IMR-90 (cell line): ENCODE results near the gene HCAR3. TPM values are rescaled to one million over a fixed set of nuclear protein-coding genes. Genes with fewer than 3 reads are reported as not detected.
A peak's percentile ranks its signal among the peaks of the same experiment; 100 is the strongest.

Source experiments
- ATAC-seq: fragments of 200-7000 bp; cut with Tn5 transposase; 2 replicates; pipeline ENCODE4 v1.9.1; 2020; ENCODE audit warnings: low read depth, mild to moderate bottlenecking, moderate library complexity
- BruUV-seq: library from RNA; stranded (reverse); fragments of 400-500 nt; replicated peaks from 2 replicates; lab custom pipeline; 2021; lab: Mats Ljungman, UMichigan
- CTCF ChIA-PET: fragments of 300-600 bp; formaldehyde crosslinking; extraction: SDS; loops from one replicate; lab custom pipeline; 2021; ENCODE audit warnings: antibody characterized with exemption; lab: Yijun Ruan, JAX
- POLR2A ChIA-PET: fragments of 300-600 bp; sonication (Branson Sonifier 250); formaldehyde crosslinking; loops from one replicate; lab custom pipeline; 2022; ENCODE audit warnings: antibody characterized with exemption; ENCODE audit not compliant: unreplicated experiment; lab: Charles Lee
- DNase-seq: peaks from one replicate; pipeline ENCODE4 v3.0.0; 2013
- H2AFZ ChIP-seq: replicated peaks from 2 replicates; pipeline ENCODE3; 2013; ENCODE audit warnings: low read length, mild to moderate bottlenecking; ENCODE audit not compliant: poor library complexity
- H2AK5ac ChIP-seq: 2 replicates; pipeline ENCODE4 v1.6.1; 2013; ENCODE audit warnings: low read depth, low read length, inconsistent platforms
- H2AK9ac ChIP-seq: replicated peaks from 2 replicates; pipeline ENCODE3; 2013; ENCODE audit warnings: mild to moderate bottlenecking, low read depth, low read length, moderate library complexity; ENCODE audit not compliant: poor library complexity
- H2BK120ac ChIP-seq: 2 replicates; pipeline ENCODE4 v1.6.1; 2013; ENCODE audit warnings: low read depth, low read length, inconsistent platforms
- H2BK15ac ChIP-seq: 3 replicates; pipeline ENCODE4 v1.6.1; 2013; ENCODE audit warnings: low read depth, low read length, inconsistent platforms
- H2BK20ac ChIP-seq: 2 replicates; pipeline ENCODE4 v1.6.1; 2013; ENCODE audit warnings: low read depth, mild to moderate bottlenecking, inconsistent platforms, low read length, moderate library complexity
- H2BK5ac ChIP-seq: 2 replicates; pipeline ENCODE4 v1.6.1; 2013; ENCODE audit warnings: mild to moderate bottlenecking, low read depth, low read length, inconsistent platforms; ENCODE audit not compliant: poor library complexity, severe bottlenecking
- H3K14ac ChIP-seq: replicated peaks from 2 replicates; pipeline ENCODE4 v1.6.1; 2013; ENCODE audit warnings: low read depth, low read length, inconsistent platforms
- H3K18ac ChIP-seq: 2 replicates; pipeline ENCODE4 v1.6.1; 2013; ENCODE audit warnings: low read depth, low read length, control low read depth
- H3K23ac ChIP-seq: 2 replicates; pipeline ENCODE4 v1.6.1; 2013; ENCODE audit warnings: low read depth, low read length, inconsistent platforms
- H3K27ac ChIP-seq: 2 replicates; pipeline ENCODE4 v1.5.1; 2013; ENCODE audit warnings: mild to moderate bottlenecking, control low read depth, low read length; ENCODE audit not compliant: insufficient read depth
- H3K27me3 ChIP-seq: 2 replicates; pipeline ENCODE4 v1.6.1; 2013; ENCODE audit warnings: low read length; ENCODE audit not compliant: control insufficient read depth, insufficient read depth
- H3K36me3 ChIP-seq: 2 replicates; pipeline ENCODE4 v1.6.1; 2013; ENCODE audit warnings: low read length, mixed read lengths; ENCODE audit not compliant: control insufficient read depth, insufficient read depth
- H3K4ac ChIP-seq: 2 replicates; pipeline ENCODE4 v1.6.1; 2013; ENCODE audit warnings: low read depth, low read length, inconsistent platforms
- H3K4me1 ChIP-seq: 2 replicates; pipeline ENCODE4 v1.6.1; 2013; ENCODE audit warnings: low read length, mixed read lengths; ENCODE audit not compliant: control insufficient read depth, insufficient read depth
- H3K4me2 ChIP-seq: 2 replicates; pipeline ENCODE4 v1.6.1; 2013; ENCODE audit warnings: low read depth, mild to moderate bottlenecking, control low read depth, low read length, moderate library complexity
- H3K4me3 ChIP-seq: 2 replicates; pipeline ENCODE4 v1.5.1; 2013; ENCODE audit warnings: low read depth, mild to moderate bottlenecking, control low read depth, low read length, moderate library complexity; ENCODE audit not compliant: insufficient read depth
- H3K56ac ChIP-seq: 2 replicates; pipeline ENCODE4 v1.6.1; 2013; ENCODE audit warnings: low read length, inconsistent platforms; ENCODE audit not compliant: insufficient read depth; ENCODE audit errors: extremely low read depth
- H3K79me1 ChIP-seq, 2 experiments: 2 replicates each; pipeline ENCODE4 v1.6.1; 2013; ENCODE audit warnings: low read length in 2 of 2, inconsistent platforms in 1 of 2, low read depth in 1 of 2
- H3K9ac ChIP-seq: 2 replicates; pipeline ENCODE4 v1.6.1; 2013; ENCODE audit warnings: low read depth, low read length, control low read depth
- H3K9me1 ChIP-seq: 2 replicates; pipeline ENCODE4 v1.6.1; 2013; ENCODE audit warnings: low read length, inconsistent platforms; ENCODE audit not compliant: insufficient read depth
- H3K9me3 ChIP-seq: 2 replicates; pipeline ENCODE4 v1.6.1; 2013; ENCODE audit warnings: low read length; ENCODE audit not compliant: control insufficient read depth, insufficient read depth
- H4K20me1 ChIP-seq: 2 replicates; pipeline ENCODE4 v1.6.1; 2013; ENCODE audit warnings: low read length, inconsistent platforms; ENCODE audit not compliant: insufficient read depth
- H4K5ac ChIP-seq: 2 replicates; pipeline ENCODE4 v1.6.1; 2013; ENCODE audit warnings: mild to moderate bottlenecking, low read depth, low read length, control low read depth
- H4K8ac ChIP-seq, 2 experiments: 2 replicates each; pipeline ENCODE4 v1.6.1; 2013; ENCODE audit warnings: low read depth in 2 of 2, low read length in 2 of 2, control low read depth in 1 of 2, inconsistent platforms in 1 of 2
- H4K91ac ChIP-seq: 2 replicates; pipeline ENCODE4 v1.6.1; 2013; ENCODE audit warnings: low read depth, low read length, inconsistent platforms; ENCODE audit not compliant: insufficient read depth
- BHLHE40 ChIP-seq: fragments of 150-350 bp; IDR thresholded peaks from 2 replicates; pipeline ENCODE4 v1.6.1; 2016; ENCODE audit warnings: mild to moderate bottlenecking, low read depth, low read length
- CEBPB ChIP-seq: IDR thresholded peaks from 2 replicates; pipeline ENCODE4 v1.6.1; 2012; ENCODE audit warnings: low read depth, low read length, improper control_type of control experiment
- CTCF ChIP-seq: conservative IDR thresholded peaks from 2 replicates; pipeline ENCODE4 v1.5.1; 2012; ENCODE audit warnings: mild to moderate bottlenecking, low read depth, low read length, improper control_type of control experiment
- ELK1 ChIP-seq: fragments of 150-350 bp; IDR thresholded peaks from 2 replicates; pipeline ENCODE4 v1.6.1; 2016; ENCODE audit warnings: low read depth, mild to moderate bottlenecking, low read length, moderate library complexity, borderline replicate concordance
- FOS ChIP-seq: fragments of 150-350 bp; IDR thresholded peaks from 2 replicates; pipeline ENCODE4 v1.6.1; 2016; ENCODE audit warnings: low read depth, low read length
- MAFK ChIP-seq: IDR thresholded peaks from 2 replicates; pipeline ENCODE4 v1.6.1; 2012; ENCODE audit warnings: low read depth, low read length, improper control_type of control experiment
- MAZ ChIP-seq: IDR thresholded peaks from 2 replicates; pipeline ENCODE4 v1.6.1; 2012; ENCODE audit warnings: low read depth, mild to moderate bottlenecking, low read length, improper control_type of control experiment, moderate library complexity, borderline replicate concordance
- MXI1 ChIP-seq: IDR thresholded peaks from 2 replicates; pipeline ENCODE4 v1.6.1; 2012; ENCODE audit warnings: low read depth, mild to moderate bottlenecking, low read length, moderate library complexity, borderline replicate concordance
- NFE2L2 ChIP-seq: fragments of 150-350 bp; IDR thresholded peaks from 2 replicates; pipeline ENCODE4 v1.6.1; 2016; ENCODE audit warnings: low read depth, mild to moderate bottlenecking, low read length
- POLR2A ChIP-seq: IDR thresholded peaks from 2 replicates; pipeline ENCODE4 v1.6.1; 2012; ENCODE audit warnings: mild to moderate bottlenecking, low read depth, low read length
- RAD21 ChIP-seq: IDR thresholded peaks from 2 replicates; pipeline ENCODE4 v1.6.1; 2012; ENCODE audit warnings: low read length, improper control_type of control experiment
- RCOR1 ChIP-seq: IDR thresholded peaks from 2 replicates; pipeline ENCODE4 v1.6.1; 2012; ENCODE audit warnings: mild to moderate bottlenecking, low read length, improper control_type of control experiment; ENCODE audit not compliant: insufficient replicate concordance
- RFX5 ChIP-seq: IDR thresholded peaks from 2 replicates; pipeline ENCODE4 v1.8.0; 2012; ENCODE audit warnings: low read depth, mild to moderate bottlenecking, low read length, moderate library complexity
- SMC3 ChIP-seq: fragments of 150-350 bp; IDR thresholded peaks from 2 replicates; pipeline ENCODE4 v1.6.1; 2016; ENCODE audit warnings: low read depth, mild to moderate bottlenecking, antibody characterized with exemption, low read length, moderate library complexity
- USF2 ChIP-seq: fragments of 150-350 bp; IDR thresholded peaks from 2 replicates; pipeline ENCODE4 v1.6.1; 2017; ENCODE audit warnings: mild to moderate bottlenecking, antibody characterized with exemption, low read length, low read depth
- WGBS, 2 experiments: methylation state at CpG; one replicate each; pipeline versions ENCODE4 v1.1.5 to v1.1.7; 2013; ENCODE audit warnings: missing lambda C conversion rate in 2 of 2; ENCODE audit not compliant: insufficient read length in 1 of 2; ENCODE audit errors: extremely low coverage in 2 of 2; 5-methylcytosine and 5-hydroxymethylcytosine counted together
- dilution Hi-C: fragments of 300-500 bp; cut with HindIII; formaldehyde crosslinking; loops from one replicate; pipeline ENCODE4 v1.14.3; 2018; ENCODE audit warnings: low sequenced_read_pairs; ENCODE audit not compliant: unreplicated experiment
- in situ Hi-C: fragments of 300-500 bp; cut with MboI; formaldehyde crosslinking; loops from 3 replicates; pipeline ENCODE4 v1.14.3; 2019; ENCODE audit warnings: low sequenced_read_pairs, inconsistent platforms, mixed read lengths
- intact Hi-C: fragments of 100-400 bp; cut with micrococcal nuclease; formaldehyde crosslinking; loops from 2 replicates; pipeline ENCODE4 v1.10.0; 2022
- polyA plus RNA-seq, 3 experiments: library from polyadenylated mRNA; depleted of rRNA; stranded (reverse); fragments of >200 nt; gene quantifications; 2 replicates each; pipeline ENCODE4 v1.2.3, GENCODE V29; 2012; ENCODE audit warnings: low replicate concordance in 1 of 3
- total RNA-seq: library from RNA; depleted of rRNA; stranded (reverse); fragments of >200 nt; gene quantifications from 2 replicates; pipeline ENCODE4 v1.2.3, GENCODE V29; 2012

Gene HCAR3
- total and polyA plus RNA-seq, 2 of the 4 experiments (the other 2 are of a cell fraction): not detected

- Histone ChIP-seq H2BK5ac (no peak overlapping the region), H3K4ac (no peak overlapping the region), H3K14ac (0 out of 2 replicates have a peak overlapping the region, but pooled peaks have one; percentile 40), H3K27me3 (peaks cover 29% of the 10 kb centered on the region), H2AFZ (no peak overlapping the region), H3K9me1 (no peaks in the 10 kb centered on the region), H3K4me1 (no peaks in the 10 kb centered on the region), H3K4me2 (no peak overlapping the region), H4K5ac (no peak overlapping the region), H3K23ac (no peak overlapping the region), H4K91ac (no peak overlapping the region), H3K9ac (no peak overlapping the region), H3K27ac (no peak overlapping the region), H4K8ac (no peak overlapping the region), H3K79me1 (no peaks in the 10 kb centered on the region), H2BK15ac (no peak overlapping the region), H3K9me3 (0 out of 2 replicates have a peak, but pooled peaks cover 2% of the 10 kb centered on the region), H3K56ac (no peak overlapping the region), H2AK5ac (no peak overlapping the region), H3K4me3 (no peak overlapping the region), H2BK120ac (no peak overlapping the region), H4K20me1 (no peaks in the 10 kb centered on the region), H3K36me3 (no peaks in the 10 kb centered on the region), H2AK9ac (no peak overlapping the region), H3K18ac (no peak overlapping the region), H2BK20ac (no peak overlapping the region)
- dilution Hi-C loops: no loop called here
- ChIA-PET CTCF (no interaction called here), POLR2A (no interaction called here)
- intact Hi-C loops: no loop called here
- in situ Hi-C loops: no loop called here
- ATAC-seq: no peak
- BruUV-seq: no TSS peak
- 88% methylated on average over 3 of the region's 4 CpGs; no CpG with 5 or more reads in 1 of the 2 experiments for WGBS, 2 experiments
- TF ChIP-seq SMC3 (no peak), USF2 (no peak), MAZ (no peak), RCOR1 (no peak), CTCF (no peak), RAD21 (no peak), RFX5 (no peak), MAFK (no peak), FOS (no peak), CEBPB (no peak), ELK1 (no peak), POLR2A (no peak), BHLHE40 (no peak), MXI1 (no peak), NFE2L2 (no peak)
- DNase-seq: no peak
These were observed 16.0 kb upstream of the HCAR3 start for GRCh38 chr12:122732611-122733010.
